Fibroblast of upper back skin (primary cell): ENCODE measurements around the gene C3orf62.
A peak's percentile ranks its signal among the peaks of the same experiment; 100 is the strongest.

Experiments
- DNase-seq: peaks from one replicate; pipeline ENCODE4 v3.0.0-alpha.2; 2013

The C3orf62 gene

GRCh38 chr3:49276475-49277382 is at the start of gene C3orf62:
Gene C3orf62, minus strand, starts transcription at chr3:49277232. Its CDS starts 360 bp downstream, at chr3:49276872.
- peak; percentile 86 for DNase-seq

- DNase-seq, result no peak
Measured at GRCh38 chr3:49324768-49325167, 47.7 kb upstream of the C3orf62 start.

GRCh38 chr3:49316696-49317457 is 39.8 kb upstream of the C3orf62 start:
- DNase-seq, result no peak

- peak; percentile 22 for DNase-seq
Measured at GRCh38 chr3:49313896-49314688, 37.1 kb upstream of the C3orf62 start.

GRCh38 chr3:49311283-49311682 is 34.3 kb upstream of the C3orf62 start:
- no peak for DNase-seq

GRCh38 chr3:49310677-49311076 is 33.6 kb upstream of the C3orf62 start:
- no peak for DNase-seq

- no peak for DNase-seq
Measured at GRCh38 chr3:49305608-49306007, 28.6 kb upstream of the C3orf62 start.

- DNase-seq, result no peak
Measured at GRCh38 chr3:49302613-49303012, 25.6 kb upstream of the C3orf62 start.

GRCh38 chr3:49300595-49300994 is 23.6 kb upstream of the C3orf62 start:
- no peak for DNase-seq

- no peak for DNase-seq
Measured at GRCh38 chr3:49298511-49298910, 21.5 kb upstream of the C3orf62 start.

GRCh38 chr3:49296781-49297411 is 19.9 kb upstream of the C3orf62 start:
- DNase-seq, result no peak

- peak; percentile 30 for DNase-seq
Measured at GRCh38 chr3:49295489-49296058, 18.5 kb upstream of the C3orf62 start.

- DNase-seq, result no peak
Measured at GRCh38 chr3:49294343-49294742, 17.3 kb upstream of the C3orf62 start.

- no peak for DNase-seq
Measured at GRCh38 chr3:49283997-49284396, 7.0 kb upstream of the C3orf62 start.

- peak; percentile 38 for DNase-seq
Measured at GRCh38 chr3:49279376-49279775, 2.3 kb upstream of the C3orf62 start.

- no peak for DNase-seq
Measured at GRCh38 chr3:49278548-49278947, 1.5 kb upstream of the C3orf62 start.

- no peak for DNase-seq
Measured at GRCh38 chr3:49277383-49277775, 347 bp upstream of the C3orf62 start.

GRCh38 chr3:49273825-49274532 is 3.1 kb downstream of the C3orf62 start:
- DNase-seq, result no peak

- DNase-seq, result no peak
Measured at GRCh38 chr3:49271047-49271446, 6.0 kb downstream of the C3orf62 start.

GRCh38 chr3:49270156-49270500 is 6.9 kb downstream of the C3orf62 start:
- DNase-seq, result no peak

- no peak for DNase-seq
Measured at GRCh38 chr3:49269443-49270155, 7.4 kb downstream of the C3orf62 start.
